ENCODE data around the gene MBP. TPM values are rescaled to one million over a fixed set of nuclear protein-coding genes. Genes with fewer than 3 reads are reported as not detected.

MBP gene
- total RNA-seq, 2 donors from 2014 or later: 15.4 to 15.8 TPM

DNA sequence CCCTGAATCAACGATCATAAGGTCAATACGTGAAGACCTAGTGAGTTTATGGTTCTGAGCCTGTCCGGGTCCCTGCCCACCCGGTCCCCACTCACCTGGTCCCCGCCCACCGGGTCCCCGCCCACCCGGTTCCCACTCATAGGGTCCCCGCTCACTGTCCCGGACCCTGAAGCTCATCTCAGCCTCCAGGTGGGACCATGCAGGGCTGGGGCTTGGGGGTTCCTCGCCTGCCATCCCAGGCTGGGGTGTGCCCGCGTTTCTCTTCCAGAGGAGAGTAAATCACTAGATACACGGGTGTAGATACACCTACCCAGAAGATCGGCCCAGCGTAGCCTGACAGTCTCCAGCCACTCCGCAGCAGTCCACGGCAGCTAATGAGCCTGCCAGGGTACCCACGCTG lies 131.5 kb downstream of the MBP start:
- H3K9me3 ChIP-seq: no peaks in the 10 kb centered on the region
- DNase-seq (ENCODE audit: low spot score): no peak
- H3K27me3 ChIP-seq: no peaks in the 10 kb centered on the region
- no peak overlapping the region for H3K4me3 ChIP-seq
- H3K36me3 ChIP-seq: no peaks in the 10 kb centered on the region
- H3K27ac ChIP-seq: no peak overlapping the region
- TF ChIP-seq, protein P1, sequence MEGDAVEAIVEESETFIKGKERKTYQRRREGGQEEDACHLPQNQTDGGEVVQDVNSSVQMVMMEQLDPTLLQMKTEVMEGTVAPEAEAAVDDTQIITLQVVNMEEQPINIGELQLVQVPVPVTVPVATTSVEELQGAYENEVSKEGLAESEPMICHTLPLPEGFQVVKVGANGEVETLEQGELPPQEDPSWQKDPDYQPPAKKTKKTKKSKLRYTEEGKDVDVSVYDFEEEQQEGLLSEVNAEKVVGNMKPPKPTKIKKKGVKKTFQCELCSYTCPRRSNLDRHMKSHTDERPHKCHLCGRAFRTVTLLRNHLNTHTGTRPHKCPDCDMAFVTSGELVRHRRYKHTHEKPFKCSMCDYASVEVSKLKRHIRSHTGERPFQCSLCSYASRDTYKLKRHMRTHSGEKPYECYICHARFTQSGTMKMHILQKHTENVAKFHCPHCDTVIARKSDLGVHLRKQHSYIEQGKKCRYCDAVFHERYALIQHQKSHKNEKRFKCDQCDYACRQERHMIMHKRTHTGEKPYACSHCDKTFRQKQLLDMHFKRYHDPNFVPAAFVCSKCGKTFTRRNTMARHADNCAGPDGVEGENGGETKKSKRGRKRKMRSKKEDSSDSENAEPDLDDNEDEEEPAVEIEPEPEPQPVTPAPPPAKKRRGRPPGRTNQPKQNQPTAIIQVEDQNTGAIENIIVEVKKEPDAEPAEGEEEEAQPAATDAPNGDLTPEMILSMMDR (IDR thresholded peaks at IDR 0.05): no peak
- H3K4me1 ChIP-seq: peaks cover 0 to 6% of the 10 kb centered on the region in 2 donors

DNA sequence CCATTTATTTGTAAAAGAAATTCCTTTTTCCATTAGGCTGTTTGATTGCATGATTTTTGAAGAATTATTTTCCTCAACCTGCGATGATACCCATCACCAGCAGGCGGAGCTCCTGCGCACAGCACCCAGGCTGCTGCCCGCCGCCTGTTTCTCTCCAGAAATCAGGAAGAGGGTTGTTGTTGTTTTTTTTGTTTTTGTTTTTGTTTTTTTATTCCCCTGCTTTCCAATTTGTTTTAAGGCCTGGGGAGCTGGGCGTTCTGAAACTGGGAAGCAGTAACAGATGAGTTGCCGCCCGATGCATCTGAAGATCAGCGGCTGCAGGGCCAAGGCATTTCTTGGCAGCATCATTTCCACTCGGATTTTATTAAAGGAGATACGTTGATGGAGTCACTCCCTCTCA lies 132.1 kb downstream of the MBP start:
- no peaks in the 10 kb centered on the region for H3K36me3 ChIP-seq
- peaks cover 0 to 6% of the 10 kb centered on the region in 2 donors for H3K4me1 ChIP-seq
- no peak overlapping the region for H3K27ac ChIP-seq
- peak overlapping the region in 1 of 2 donors; percentile 31 for H3K4me3 ChIP-seq
- no peaks in the 10 kb centered on the region for H3K9me3 ChIP-seq
- no peaks in the 10 kb centered on the region for H3K27me3 ChIP-seq
- DNase-seq (ENCODE audit: low spot score): no peak
- TF ChIP-seq, protein P1 (IDR thresholded peaks at IDR 0.05): peak; percentile 95 to 97

DNA sequence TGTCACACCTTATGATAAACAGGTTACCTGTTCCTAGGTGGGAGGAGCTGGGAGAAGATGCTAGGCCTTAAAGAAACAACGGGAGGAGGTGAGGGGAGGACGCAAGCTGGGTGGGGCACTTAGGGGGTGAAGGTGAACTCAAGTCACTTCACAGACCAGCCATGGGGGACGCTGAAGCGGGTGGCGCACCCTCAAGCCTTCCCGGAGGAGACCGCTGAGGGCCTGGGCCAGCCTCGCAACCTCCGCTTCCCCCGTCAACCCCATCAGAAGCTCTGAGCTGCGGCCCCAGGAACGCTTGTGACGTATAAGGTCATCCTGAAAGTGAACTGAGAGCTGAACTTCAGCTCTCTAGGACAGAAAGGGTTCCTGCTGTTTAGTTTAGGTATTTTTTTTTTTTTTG lies 133.5 kb downstream of the MBP start:
- H3K4me1 ChIP-seq: peaks cover 0 to 6% of the 10 kb centered on the region in 2 donors
- no peaks in the 10 kb centered on the region for H3K36me3 ChIP-seq
- no peak overlapping the region for H3K27ac ChIP-seq
- no peaks in the 10 kb centered on the region for H3K9me3 ChIP-seq
- TF ChIP-seq, protein P1 (IDR thresholded peaks at IDR 0.05): no peak
- no peak for DNase-seq (ENCODE audit: low spot score)
- H3K4me3 ChIP-seq: no peak overlapping the region
- H3K27me3 ChIP-seq: no peaks in the 10 kb centered on the region

DNA sequence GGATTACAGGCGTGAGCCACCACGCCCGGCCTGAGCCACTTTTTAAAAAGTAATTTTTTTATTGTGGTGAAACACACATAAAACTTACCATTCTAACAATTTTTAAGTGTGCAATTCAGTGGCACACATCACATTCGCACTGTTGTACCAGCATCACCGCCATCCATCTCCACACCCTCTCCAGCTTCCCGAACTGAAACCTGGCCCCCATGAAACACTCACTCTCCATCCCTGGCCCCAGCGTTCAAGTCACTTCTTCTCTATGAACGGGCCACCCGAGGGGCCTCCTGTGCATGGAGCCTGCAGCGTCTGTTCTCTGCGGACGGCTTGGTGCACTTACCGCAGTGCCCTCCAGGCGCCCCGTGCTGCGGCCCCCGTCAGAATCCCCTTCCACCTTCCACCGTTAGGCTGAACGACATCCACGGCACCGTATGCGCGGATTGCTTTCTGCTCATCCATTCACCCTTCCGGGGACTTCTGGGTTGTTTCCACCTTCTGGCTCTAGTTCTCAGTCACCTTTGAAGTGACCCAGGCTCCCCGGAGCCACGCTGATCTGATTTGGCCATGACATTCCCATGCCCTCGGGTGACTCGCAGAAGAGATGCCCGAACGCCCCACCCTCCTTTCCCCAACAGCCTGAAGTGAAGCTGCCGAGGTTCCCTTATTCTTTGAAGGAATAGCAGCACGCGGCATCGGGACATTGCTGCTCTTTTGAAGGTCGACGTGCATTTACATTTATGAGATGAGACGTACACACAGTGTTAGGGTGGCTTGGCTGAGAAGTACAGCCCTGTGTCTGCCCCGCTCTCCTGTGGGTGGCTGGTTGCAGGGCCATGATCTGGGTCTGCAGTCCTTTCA lies 134.4 kb downstream of the MBP start:
- no peaks in the 10 kb centered on the region for H3K9me3 ChIP-seq
- no peak overlapping the region for H3K27ac ChIP-seq
- peaks cover 0 to 6% of the 10 kb centered on the region in 2 donors for H3K4me1 ChIP-seq
- TF ChIP-seq, protein P1 (IDR thresholded peaks at IDR 0.05): no peak
- no peaks in the 10 kb centered on the region for H3K36me3 ChIP-seq
- H3K4me3 ChIP-seq: no peak overlapping the region
- no peaks in the 10 kb centered on the region for H3K27me3 ChIP-seq
- no peak for DNase-seq (ENCODE audit: low spot score)

DNA sequence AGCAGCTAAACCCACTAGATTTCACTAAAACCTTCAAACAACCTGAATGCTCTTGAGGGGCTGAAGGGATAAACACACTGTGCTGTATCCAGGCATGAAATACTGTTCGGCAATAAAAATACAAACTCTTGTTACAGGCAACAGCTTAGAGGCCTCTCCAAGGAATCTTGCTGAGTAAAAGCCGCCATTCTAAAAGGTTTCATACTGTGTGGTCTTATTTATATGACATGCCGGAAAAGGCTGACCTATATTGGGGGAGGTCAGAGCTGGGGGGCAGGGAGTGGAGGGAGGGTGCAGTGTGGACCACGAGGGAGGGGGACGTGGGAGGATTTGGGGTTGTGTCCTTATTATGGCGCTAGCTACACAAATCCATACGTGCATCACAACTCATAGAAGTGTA lies 136.2 kb downstream of the MBP start:
- TF ChIP-seq, protein P1 (IDR thresholded peaks at IDR 0.05): no peak
- H3K27ac ChIP-seq: no peak overlapping the region
- no peaks in the 10 kb centered on the region for H3K9me3 ChIP-seq
- no peaks in the 10 kb centered on the region for H3K36me3 ChIP-seq
- DNase-seq (ENCODE audit: low spot score): no peak
- peaks cover 0 to 6% of the 10 kb centered on the region in 2 donors for H3K4me1 ChIP-seq
- no peaks in the 10 kb centered on the region for H3K27me3 ChIP-seq
- no peak overlapping the region for H3K4me3 ChIP-seq

All from right atrium auricular region (tissue), 2 donors.